IMR-90 (cell line): Measurements from ENCODE around the gene MUC5B. TPM values are rescaled to one million over a fixed set of nuclear protein-coding genes. Genes with fewer than 3 reads are reported as not detected.

Experiments used
- ATAC-seq: fragments of 200-7000 bp; cut with Tn5 transposase; 2 replicates; pipeline ENCODE4 v1.9.1; 2020; ENCODE audit warnings: low read depth, mild to moderate bottlenecking, moderate library complexity
- BruUV-seq: library from RNA; stranded (reverse); fragments of 400-500 nt; replicated peaks from 2 replicates; lab custom pipeline; 2021; lab: Mats Ljungman, UMichigan
- CTCF ChIA-PET: fragments of 300-600 bp; formaldehyde crosslinking; extraction: SDS; loops from one replicate; lab custom pipeline; 2021; ENCODE audit warnings: antibody characterized with exemption; lab: Yijun Ruan, JAX
- POLR2A ChIA-PET: fragments of 300-600 bp; sonication (Branson Sonifier 250); formaldehyde crosslinking; loops from one replicate; lab custom pipeline; 2022; ENCODE audit warnings: antibody characterized with exemption; ENCODE audit not compliant: unreplicated experiment; lab: Charles Lee
- DNase-seq: peaks from one replicate; pipeline ENCODE4 v3.0.0; 2013
- H2AFZ ChIP-seq: replicated peaks from 2 replicates; pipeline ENCODE3; 2013; ENCODE audit warnings: low read length, mild to moderate bottlenecking; ENCODE audit not compliant: poor library complexity
- H2AK5ac ChIP-seq: 2 replicates; pipeline ENCODE4 v1.6.1; 2013; ENCODE audit warnings: low read depth, low read length, inconsistent platforms
- H2AK9ac ChIP-seq: replicated peaks from 2 replicates; pipeline ENCODE3; 2013; ENCODE audit warnings: mild to moderate bottlenecking, low read depth, low read length, moderate library complexity; ENCODE audit not compliant: poor library complexity
- H2BK120ac ChIP-seq: 2 replicates; pipeline ENCODE4 v1.6.1; 2013; ENCODE audit warnings: low read depth, low read length, inconsistent platforms
- H2BK15ac ChIP-seq: 3 replicates; pipeline ENCODE4 v1.6.1; 2013; ENCODE audit warnings: low read depth, low read length, inconsistent platforms
- H2BK20ac ChIP-seq: 2 replicates; pipeline ENCODE4 v1.6.1; 2013; ENCODE audit warnings: low read depth, mild to moderate bottlenecking, inconsistent platforms, low read length, moderate library complexity
- H2BK5ac ChIP-seq: 2 replicates; pipeline ENCODE4 v1.6.1; 2013; ENCODE audit warnings: mild to moderate bottlenecking, low read depth, low read length, inconsistent platforms; ENCODE audit not compliant: poor library complexity, severe bottlenecking
- H3K14ac ChIP-seq: replicated peaks from 2 replicates; pipeline ENCODE4 v1.6.1; 2013; ENCODE audit warnings: low read depth, low read length, inconsistent platforms
- H3K18ac ChIP-seq: 2 replicates; pipeline ENCODE4 v1.6.1; 2013; ENCODE audit warnings: low read depth, low read length, control low read depth
- H3K23ac ChIP-seq: 2 replicates; pipeline ENCODE4 v1.6.1; 2013; ENCODE audit warnings: low read depth, low read length, inconsistent platforms
- H3K27ac ChIP-seq: 2 replicates; pipeline ENCODE4 v1.5.1; 2013; ENCODE audit warnings: mild to moderate bottlenecking, control low read depth, low read length; ENCODE audit not compliant: insufficient read depth
- H3K27me3 ChIP-seq: 2 replicates; pipeline ENCODE4 v1.6.1; 2013; ENCODE audit warnings: low read length; ENCODE audit not compliant: control insufficient read depth, insufficient read depth
- H3K36me3 ChIP-seq: 2 replicates; pipeline ENCODE4 v1.6.1; 2013; ENCODE audit warnings: low read length, mixed read lengths; ENCODE audit not compliant: control insufficient read depth, insufficient read depth
- H3K4ac ChIP-seq: 2 replicates; pipeline ENCODE4 v1.6.1; 2013; ENCODE audit warnings: low read depth, low read length, inconsistent platforms
- H3K4me1 ChIP-seq: 2 replicates; pipeline ENCODE4 v1.6.1; 2013; ENCODE audit warnings: low read length, mixed read lengths; ENCODE audit not compliant: control insufficient read depth, insufficient read depth
- H3K4me2 ChIP-seq: 2 replicates; pipeline ENCODE4 v1.6.1; 2013; ENCODE audit warnings: low read depth, mild to moderate bottlenecking, control low read depth, low read length, moderate library complexity
- H3K4me3 ChIP-seq: 2 replicates; pipeline ENCODE4 v1.5.1; 2013; ENCODE audit warnings: low read depth, mild to moderate bottlenecking, control low read depth, low read length, moderate library complexity; ENCODE audit not compliant: insufficient read depth
- H3K56ac ChIP-seq: 2 replicates; pipeline ENCODE4 v1.6.1; 2013; ENCODE audit warnings: low read length, inconsistent platforms; ENCODE audit not compliant: insufficient read depth; ENCODE audit errors: extremely low read depth
- H3K79me1 ChIP-seq, 2 experiments: 2 replicates each; pipeline ENCODE4 v1.6.1; 2013; ENCODE audit warnings: low read length in 2 of 2, inconsistent platforms in 1 of 2, low read depth in 1 of 2
- H3K9ac ChIP-seq: 2 replicates; pipeline ENCODE4 v1.6.1; 2013; ENCODE audit warnings: low read depth, low read length, control low read depth
- H3K9me1 ChIP-seq: 2 replicates; pipeline ENCODE4 v1.6.1; 2013; ENCODE audit warnings: low read length, inconsistent platforms; ENCODE audit not compliant: insufficient read depth
- H3K9me3 ChIP-seq: 2 replicates; pipeline ENCODE4 v1.6.1; 2013; ENCODE audit warnings: low read length; ENCODE audit not compliant: control insufficient read depth, insufficient read depth
- H4K20me1 ChIP-seq: 2 replicates; pipeline ENCODE4 v1.6.1; 2013; ENCODE audit warnings: low read length, inconsistent platforms; ENCODE audit not compliant: insufficient read depth
- H4K5ac ChIP-seq: 2 replicates; pipeline ENCODE4 v1.6.1; 2013; ENCODE audit warnings: mild to moderate bottlenecking, low read depth, low read length, control low read depth
- H4K8ac ChIP-seq, 2 experiments: 2 replicates each; pipeline ENCODE4 v1.6.1; 2013; ENCODE audit warnings: low read depth in 2 of 2, low read length in 2 of 2, control low read depth in 1 of 2, inconsistent platforms in 1 of 2
- H4K91ac ChIP-seq: 2 replicates; pipeline ENCODE4 v1.6.1; 2013; ENCODE audit warnings: low read depth, low read length, inconsistent platforms; ENCODE audit not compliant: insufficient read depth
- CTCF ChIP-seq: conservative IDR thresholded peaks from 2 replicates; pipeline ENCODE4 v1.5.1; 2012; ENCODE audit warnings: mild to moderate bottlenecking, low read depth, low read length, improper control_type of control experiment
- RFX5 ChIP-seq: IDR thresholded peaks from 2 replicates; pipeline ENCODE4 v1.8.0; 2012; ENCODE audit warnings: low read depth, mild to moderate bottlenecking, low read length, moderate library complexity
- WGBS, 2 experiments: methylation state at CpG; one replicate each; pipeline versions ENCODE4 v1.1.5 to v1.1.7; 2013; ENCODE audit warnings: missing lambda C conversion rate in 2 of 2; ENCODE audit not compliant: insufficient read length in 1 of 2; ENCODE audit errors: extremely low coverage in 2 of 2; 5-methylcytosine and 5-hydroxymethylcytosine counted together
- dilution Hi-C: fragments of 300-500 bp; cut with HindIII; formaldehyde crosslinking; loops from one replicate; pipeline ENCODE4 v1.14.3; 2018; ENCODE audit warnings: low sequenced_read_pairs; ENCODE audit not compliant: unreplicated experiment
- in situ Hi-C: fragments of 300-500 bp; cut with MboI; formaldehyde crosslinking; loops from 3 replicates; pipeline ENCODE4 v1.14.3; 2019; ENCODE audit warnings: low sequenced_read_pairs, inconsistent platforms, mixed read lengths
- intact Hi-C: fragments of 100-400 bp; cut with micrococcal nuclease; formaldehyde crosslinking; loops from 2 replicates; pipeline ENCODE4 v1.10.0; 2022
- polyA plus RNA-seq, 3 experiments: library from polyadenylated mRNA; depleted of rRNA; stranded (reverse); fragments of >200 nt; gene quantifications; 2 replicates each; pipeline ENCODE4 v1.2.3, GENCODE V29; 2012; ENCODE audit warnings: low replicate concordance in 1 of 3
- total RNA-seq: library from RNA; depleted of rRNA; stranded (reverse); fragments of >200 nt; gene quantifications from 2 replicates; pipeline ENCODE4 v1.2.3, GENCODE V29; 2012

The MUC5B gene
- total and polyA plus RNA-seq, 2 of the 4 experiments (the other 2 are of a cell fraction), result not detected

DNA sequence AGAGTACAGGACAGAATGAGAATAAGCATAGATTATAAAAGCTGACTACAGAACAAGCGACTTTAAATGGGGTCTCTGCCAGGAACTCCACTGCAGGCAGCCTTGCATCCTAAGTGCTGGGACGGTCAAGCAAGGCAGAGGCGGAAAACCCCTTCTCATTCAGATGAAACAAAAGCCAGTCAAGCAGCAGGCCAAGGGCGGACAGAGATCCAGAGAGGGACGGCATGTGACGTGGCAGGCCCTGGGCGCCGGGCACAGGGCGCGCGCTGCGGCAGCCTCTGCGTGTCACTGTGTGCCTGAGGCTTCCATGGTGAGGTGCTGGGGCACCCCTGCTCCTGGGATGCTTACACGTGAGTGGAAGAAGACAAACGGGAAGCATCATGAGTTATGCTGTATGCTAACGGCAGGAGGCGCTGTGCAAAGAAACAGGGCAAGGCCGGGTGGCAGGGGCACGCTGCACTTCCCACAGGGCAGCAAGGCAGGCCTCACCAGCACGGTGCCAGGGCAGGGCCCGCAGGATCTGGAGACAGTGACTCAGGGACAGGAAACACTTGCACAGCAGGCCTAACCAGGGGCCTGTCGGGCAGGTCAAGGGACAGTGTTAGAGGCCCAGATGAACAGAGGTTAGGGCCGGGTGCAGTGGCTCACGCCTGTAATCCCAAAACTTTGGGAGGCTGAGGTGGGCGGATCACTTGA is 80.4 kb downstream of the MUC5B start:
- no peak overlapping the region for H4K8ac ChIP-seq
- DNase-seq, result no peak
- CTCF ChIA-PET, result no interaction called here

More for the DNA sequence above, 80.4 kb downstream of the MUC5B start:
- dilution Hi-C loops, result no loop called here
- no peak overlapping the region for H2AFZ ChIP-seq
- peaks cover 95% of the 10 kb centered on the region for H4K20me1 ChIP-seq
- H3K4me3 ChIP-seq, result no peak overlapping the region
- H2BK20ac ChIP-seq, result no peak overlapping the region
- H3K18ac ChIP-seq, result no peak overlapping the region
- no peak overlapping the region for H3K4me2 ChIP-seq
- POLR2A ChIA-PET, result no interaction called here
- H3K27me3 ChIP-seq, result no peaks in the 10 kb centered on the region
- H3K9ac ChIP-seq, result no peak overlapping the region
- no peak overlapping the region for H2AK9ac ChIP-seq
- peaks cover 12 to 93% of the 10 kb centered on the region in 2 experiments for H3K79me1 ChIP-seq
- peaks cover 9% of the 10 kb centered on the region for H3K4me1 ChIP-seq
- H3K27ac ChIP-seq, result no peak overlapping the region
- H3K4ac ChIP-seq, result no peak overlapping the region
- H2BK5ac ChIP-seq, result no peak overlapping the region
- ATAC-seq, result no peak
- no peak overlapping the region for H2BK120ac ChIP-seq
- H4K5ac ChIP-seq, result no peak overlapping the region
- H4K91ac ChIP-seq, result no peak overlapping the region
- peaks cover 10% of the 10 kb centered on the region for H3K9me1 ChIP-seq
- H3K56ac ChIP-seq, result no peak overlapping the region
- H3K36me3 ChIP-seq, result peaks cover 9% of the 10 kb centered on the region; the same call in 1 of the 2 replicates
- no TSS peak for BruUV-seq
- H3K14ac ChIP-seq, result no peak overlapping the region
- intact Hi-C loops, result no loop called here
- in situ Hi-C loops, result no loop called here
- H3K9me3 ChIP-seq, result no peaks in the 10 kb centered on the region
- no peak overlapping the region for H2BK15ac ChIP-seq
- TF ChIP-seq CTCF, result peak; percentile 24; the same call in 1 of the 2 replicates
- TF ChIP-seq RFX5, result no peak
- 89% methylated on average over 15 of the region's 25 CpGs; no CpG with 5 or more reads in 1 of the 2 experiments for WGBS, 2 experiments
- H2AK5ac ChIP-seq, result no peak overlapping the region
- no peak overlapping the region for H3K23ac ChIP-seq
